ENCODE data around the gene SOX2.

- no peak for TF ChIP-seq CTCF (IDR thresholded peaks at IDR 0.05 in 4 of 5, conservative IDR thresholded peaks at IDR 0.05 in 1 of 5)
- no peak for TF ChIP-seq POLR2A (IDR thresholded peaks at IDR 0.05)
Observed at GRCh38 chr3:181739628-181740027, 27.9 kb downstream of the SOX2 start.
